H9 (cell line): Measurements from ENCODE around the gene SIGLEC12. TPM values are rescaled to one million over a fixed set of nuclear protein-coding genes. Genes with fewer than 3 reads are reported as not detected.
A peak's percentile ranks its signal among the peaks of the same experiment; 100 is the strongest.

ENCODE experiments used
- DNase-seq: peaks from one replicate; pipeline ENCODE4 v3.0.0-alpha.2; 2017
- H2AFZ ChIP-seq: one replicate; pipeline ENCODE4 v1.6.1; 2013; ENCODE audit warnings: mild to moderate bottlenecking, low read length, control low read depth, moderate library complexity
- H2AK5ac ChIP-seq: 2 replicates; pipeline ENCODE4 v1.6.1; 2013; ENCODE audit warnings: low read length, control low read depth, mixed read lengths; ENCODE audit not compliant: insufficient read length
- H2BK120ac ChIP-seq: one replicate; pipeline ENCODE4 v1.6.1; 2013; ENCODE audit warnings: low read depth, mild to moderate bottlenecking, low read length, control low read depth, inconsistent platforms; ENCODE audit not compliant: poor library complexity, severe bottlenecking
- H2BK12ac ChIP-seq: 2 replicates; pipeline ENCODE4 v1.6.1; 2013; ENCODE audit warnings: low read length, control low read depth, mixed read lengths, low read depth; ENCODE audit not compliant: insufficient read length
- H2BK15ac ChIP-seq: 2 replicates; pipeline ENCODE4 v1.6.1; 2013; ENCODE audit warnings: low read depth, low read length, control low read depth
- H2BK20ac ChIP-seq: one replicate; pipeline ENCODE4 v1.6.1; 2013; ENCODE audit warnings: low read depth, mild to moderate bottlenecking, low read length, control low read depth, inconsistent platforms; ENCODE audit not compliant: poor library complexity, severe bottlenecking
- H2BK5ac ChIP-seq: 2 replicates; pipeline ENCODE4 v1.6.1; 2013; ENCODE audit warnings: low read length, control low read depth, mixed read lengths; ENCODE audit not compliant: insufficient read length
- H3K14ac ChIP-seq: 2 replicates; pipeline ENCODE4 v1.6.1; 2013; ENCODE audit warnings: low read length, control low read depth; ENCODE audit not compliant: insufficient read depth
- H3K18ac ChIP-seq: 2 replicates; pipeline ENCODE4 v1.6.1; 2013; ENCODE audit warnings: low read depth, mild to moderate bottlenecking, mixed read lengths, low read length, control low read depth; ENCODE audit not compliant: insufficient read length
- H3K23ac ChIP-seq: 2 replicates; pipeline ENCODE4 v1.6.1; 2013; ENCODE audit warnings: low read length, control low read depth, mixed read lengths, low read depth; ENCODE audit not compliant: insufficient read length
- H3K23me2 ChIP-seq: 2 replicates; pipeline ENCODE4 v1.6.1; 2013; ENCODE audit warnings: low read depth, mild to moderate bottlenecking, mixed read lengths, low read length, control low read depth; ENCODE audit not compliant: insufficient read length, poor library complexity, severe bottlenecking
- H3K27ac ChIP-seq: 2 replicates; pipeline ENCODE4 v1.5.1; 2013; ENCODE audit warnings: low read length, control low read depth, mixed read lengths, low read depth; ENCODE audit not compliant: insufficient read length
- H3K27me3 ChIP-seq: 2 replicates; pipeline ENCODE4 v1.6.1; 2013; ENCODE audit warnings: low read length, control low read depth, inconsistent platforms; ENCODE audit not compliant: insufficient read depth
- H3K4ac ChIP-seq: 2 replicates; pipeline ENCODE4 v1.6.1; 2013; ENCODE audit warnings: low read depth, mild to moderate bottlenecking, control low read depth, inconsistent platforms, low read length, moderate library complexity
- H3K4me1 ChIP-seq: 2 replicates; pipeline ENCODE4 v1.6.1; 2013; ENCODE audit warnings: low read length, control low read depth, inconsistent platforms; ENCODE audit not compliant: insufficient read depth
- H3K4me2 ChIP-seq: 2 replicates; pipeline ENCODE4 v1.6.1; 2013; ENCODE audit warnings: low read length, control low read depth, mixed read lengths; ENCODE audit not compliant: insufficient read length, insufficient read depth
- H3K56ac ChIP-seq: 2 replicates; pipeline ENCODE4 v1.6.1; 2013; ENCODE audit warnings: low read depth, mild to moderate bottlenecking, mixed read lengths, low read length, control low read depth; ENCODE audit not compliant: insufficient read length
- H3K79me1 ChIP-seq: 2 replicates; pipeline ENCODE4 v1.6.1; 2013; ENCODE audit warnings: low read depth, mild to moderate bottlenecking, moderate library complexity, low read length, control low read depth, inconsistent platforms; ENCODE audit not compliant: insufficient read depth, poor library complexity, severe bottlenecking
- H3K79me2 ChIP-seq: 2 replicates; pipeline ENCODE4 v1.6.1; 2013; ENCODE audit warnings: low read length, control low read depth, inconsistent platforms; ENCODE audit not compliant: insufficient read depth
- H3K9ac ChIP-seq: 2 replicates; pipeline ENCODE4 v1.6.1; 2013; ENCODE audit warnings: low read length, control low read depth, mixed read lengths; ENCODE audit not compliant: insufficient read length; ENCODE audit errors: extremely low read depth
- H3K9me3 ChIP-seq: one replicate; pipeline ENCODE4 v1.6.1; 2013; ENCODE audit warnings: low read depth, low read length, inconsistent platforms; ENCODE audit not compliant: control insufficient read depth
- H3T11ph ChIP-seq: one replicate; pipeline ENCODE4 v1.6.1; 2013; ENCODE audit warnings: mild to moderate bottlenecking, low read length, control low read depth, inconsistent platforms
- H4K20me1 ChIP-seq: one replicate; pipeline ENCODE4 v1.6.1; 2013; ENCODE audit not compliant: control insufficient read depth, insufficient read length, insufficient read depth
- H4K5ac ChIP-seq: 2 replicates; pipeline ENCODE4 v1.6.1; 2013; ENCODE audit warnings: low read depth, mild to moderate bottlenecking, mixed read lengths, low read length, control low read depth; ENCODE audit not compliant: insufficient read length
- H4K8ac ChIP-seq: replicated peaks from 2 replicates; pipeline ENCODE4 v1.6.1; 2013; ENCODE audit warnings: low read length, control low read depth, mixed read lengths, low read depth; ENCODE audit not compliant: insufficient read length
- H4K91ac ChIP-seq: 2 replicates; pipeline ENCODE4 v1.6.1; 2013; ENCODE audit warnings: low read depth, mild to moderate bottlenecking, moderate library complexity, mixed read lengths, low read length, control low read depth; ENCODE audit not compliant: insufficient read length
- H3K27ac Mint-ChIP-seq, 3 experiments: 2 replicates in 2 of 3; 3 replicates in 1 of 3; pipeline ENCODE4 v1.8.0; 2020 to 2021; ENCODE audit warnings: mixed read lengths in 3 of 3, mild to moderate bottlenecking in 1 of 3, moderate library complexity in 1 of 3
- H3K27me3 Mint-ChIP-seq: 2 replicates; pipeline ENCODE4 v1.8.0; 2021; ENCODE audit warnings: low read depth, mild to moderate bottlenecking, moderate library complexity, mixed read lengths
- H3K36me3 Mint-ChIP-seq, 3 experiments: 2 replicates in 2 of 3; 3 replicates in 1 of 3; pipeline ENCODE4 v1.8.0; 2020 to 2021; ENCODE audit warnings: low read depth in 3 of 3, mixed read lengths in 3 of 3; ENCODE audit not compliant: insufficient read depth in 1 of 3
- H3K4me1 Mint-ChIP-seq, 2 experiments: 2 replicates each; pipeline ENCODE4 v1.8.0; 2020; ENCODE audit warnings: mixed read lengths in 2 of 2
- H3K4me3 Mint-ChIP-seq, 2 experiments: 2 replicates in 1 of 2; 3 replicates in 1 of 2; pipeline ENCODE4 v1.8.0; 2020 to 2021; ENCODE audit warnings: mild to moderate bottlenecking in 2 of 2, mixed read lengths in 2 of 2, moderate library complexity in 1 of 2
- H3K9me3 Mint-ChIP-seq, 2 experiments: 2 replicates in 1 of 2; 3 replicates in 1 of 2; pipeline ENCODE4 v1.8.0; 2020; ENCODE audit warnings: mild to moderate bottlenecking in 2 of 2, mixed read lengths in 2 of 2, moderate library complexity in 1 of 2
- CTCF ChIP-seq: fragments of 200-600 bp; sonication (generic); conservative IDR thresholded peaks from 3 replicates; pipeline ENCODE4 v1.8.0; 2021; ENCODE audit warnings: antibody characterized with exemption, mild to moderate bottlenecking
- WGBS: extraction: QIAGEN DNeasy Blood & Tissue Kit; methylation state at CpG from one replicate; pipeline ENCODE4 v1.1.7; 2013; ENCODE audit warnings: missing lambda C conversion rate, low lambda C conversion rate, mixed read lengths; ENCODE audit not compliant: insufficient read length; ENCODE audit errors: extremely low coverage; 5-methylcytosine and 5-hydroxymethylcytosine counted together
- total RNA-seq: library from RNA; stranded (reverse); gene quantifications from 2 replicates; pipeline ENCODE4 v1.2.1, GENCODE V29; 2021

Gene SIGLEC12
- total RNA-seq, 1 experiment from 2014 or later: not detected

GRCh38 chr19:51511353-51511752 lies 9.8 kb upstream of the SIGLEC12 start:
- Histone ChIP-seq H2BK5ac (no peak overlapping the region), H3K14ac (no peak overlapping the region), H4K91ac (no peak overlapping the region), H3K56ac (no peak overlapping the region), H4K5ac (no peak overlapping the region), H3K18ac (no peak overlapping the region), H3K23me2 (no peaks in the 10 kb centered on the region), H3K23ac (no peak overlapping the region), H3K4me2 (no peak overlapping the region), H3T11ph (no peak overlapping the region), H2AFZ (no peak overlapping the region), H3K27ac (no peak overlapping the region), H2BK12ac (no peak overlapping the region), H4K8ac (no peak overlapping the region), H2AK5ac (no peak overlapping the region), H3K4ac (no peak overlapping the region), H3K79me2 (no peaks in the 10 kb centered on the region), H3K79me1 (no peaks in the 10 kb centered on the region), H3K4me1 (no peaks in the 10 kb centered on the region), H2BK120ac (no peak overlapping the region), H3K9me3 (no peaks in the 10 kb centered on the region), H2BK20ac (no peak overlapping the region), H2BK15ac (no peak overlapping the region), H4K20me1 (no peaks in the 10 kb centered on the region), H3K27me3 (no peaks in the 10 kb centered on the region), H3K9ac (no peak overlapping the region)
- Mint-ChIP-seq H3K36me3 (no peaks in the 10 kb centered on the region), H3K27ac (no peak overlapping the region), H3K4me3 (no peak overlapping the region), H3K9me3 (peaks cover 24 to 90% of the 10 kb centered on the region in 2 experiments), H3K4me1 (no peaks in the 10 kb centered on the region), H3K27me3 (peaks cover 16% of the 10 kb centered on the region)
- no peak for DNase-seq
- peak; percentile 71; the same call in 2 of the 3 replicates for TF ChIP-seq CTCF
- WGBS: no CpG with 5 or more reads among the region's 6 CpGs
